Activated B cell treated with CpG ODN at 0.5 μM for 24 hours (primary cell): ENCODE results near the gene NCR1. TPM values are rescaled to one million over a fixed set of nuclear protein-coding genes. Genes with fewer than 3 reads are reported as not detected.

Experiments used
- total RNA-seq: library from RNA; stranded (reverse); gene quantifications from 2 replicates; pipeline ENCODE4 v1.2.3, GENCODE V29; 2022

The NCR1 gene
- total RNA-seq, 1 donor from 2014 or later = not detected

Other genes starting within 250 kb of the NCR1 start
- gene LILRB4, start 243.2 kb upstream of the NCR1 start, total RNA-seq = 0.76 and 1.4 TPM in 2 replicates
- gene KIR3DL3, start 181.7 kb upstream of the NCR1 start, total RNA-seq = not detected in 2 replicates
- not detected in 2 replicates for gene KIR2DL3, start 167.6 kb upstream of the NCR1 start, total RNA-seq
- not detected in 2 replicates for gene KIR2DL1, start 136.4 kb upstream of the NCR1 start, total RNA-seq
- gene KIR2DL4, start 102.5 kb upstream of the NCR1 start, total RNA-seq = not detected in 2 replicates
- not detected in 2 replicates for gene KIR3DL1, start 89.7 kb upstream of the NCR1 start, total RNA-seq
- gene KIR2DS4, start 73.5 kb upstream of the NCR1 start, total RNA-seq = not detected in 2 replicates
- gene KIR3DL2, start 55.7 kb upstream of the NCR1 start, total RNA-seq = not detected in 2 replicates
- gene FCAR, start 31.9 kb upstream of the NCR1 start, total RNA-seq = 0.20 TPM in 1 of 2 replicates, not detected in the other
- 0.27 and 0.33 TPM in 2 replicates for gene NLRP7, start 41.4 kb downstream of the NCR1 start, total RNA-seq
- gene NLRP2, start 60.2 kb downstream of the NCR1 start, total RNA-seq = 28.9 and 31.7 TPM in 2 replicates
- not detected in 2 replicates for gene GP6, start 132.1 kb downstream of the NCR1 start, total RNA-seq
- gene RDH13, start 157.0 kb downstream of the NCR1 start, total RNA-seq = 10.3 and 12.4 TPM in 2 replicates
- gene EPS8L1, start 169.7 kb downstream of the NCR1 start, total RNA-seq = 0.38 and 1.0 TPM in 2 replicates
- gene PPP1R12C, start 211.5 kb downstream of the NCR1 start, total RNA-seq = 115 and 139 TPM in 2 replicates
- gene TNNT1, start 243.1 kb downstream of the NCR1 start, total RNA-seq = not detected in 2 replicates